ENCODE measurements around the gene AMTN.

DNA sequence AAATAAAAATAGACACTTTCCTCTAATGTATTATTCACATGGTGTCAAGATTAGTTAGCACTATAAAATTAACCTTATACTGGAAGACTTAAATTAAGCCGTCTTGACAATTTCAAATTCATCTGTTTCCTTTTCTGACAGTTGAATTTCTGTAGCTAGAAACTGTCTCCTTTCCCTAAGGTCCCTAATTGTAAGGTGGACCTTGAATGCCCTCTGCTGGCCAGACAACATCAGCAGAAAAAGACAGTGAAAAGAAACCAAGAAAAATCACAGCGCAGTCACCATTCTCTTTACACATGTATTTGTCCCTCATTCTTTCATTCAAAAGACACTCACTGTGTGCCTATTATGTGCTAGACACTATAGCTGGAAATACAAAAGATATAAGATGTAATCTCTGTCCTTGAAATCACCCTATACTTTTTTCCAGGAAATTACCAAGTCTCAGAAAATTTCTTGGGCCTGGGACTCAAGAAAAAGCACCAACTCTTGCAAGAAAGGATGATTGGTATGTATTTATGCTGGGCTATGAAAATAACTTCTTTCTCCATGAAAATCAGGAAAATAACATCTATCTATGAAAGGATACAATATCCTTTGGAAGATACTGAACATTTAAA lies 41.0 kb downstream of the AMTN start:
- TF ChIP-seq, protein P1, sequence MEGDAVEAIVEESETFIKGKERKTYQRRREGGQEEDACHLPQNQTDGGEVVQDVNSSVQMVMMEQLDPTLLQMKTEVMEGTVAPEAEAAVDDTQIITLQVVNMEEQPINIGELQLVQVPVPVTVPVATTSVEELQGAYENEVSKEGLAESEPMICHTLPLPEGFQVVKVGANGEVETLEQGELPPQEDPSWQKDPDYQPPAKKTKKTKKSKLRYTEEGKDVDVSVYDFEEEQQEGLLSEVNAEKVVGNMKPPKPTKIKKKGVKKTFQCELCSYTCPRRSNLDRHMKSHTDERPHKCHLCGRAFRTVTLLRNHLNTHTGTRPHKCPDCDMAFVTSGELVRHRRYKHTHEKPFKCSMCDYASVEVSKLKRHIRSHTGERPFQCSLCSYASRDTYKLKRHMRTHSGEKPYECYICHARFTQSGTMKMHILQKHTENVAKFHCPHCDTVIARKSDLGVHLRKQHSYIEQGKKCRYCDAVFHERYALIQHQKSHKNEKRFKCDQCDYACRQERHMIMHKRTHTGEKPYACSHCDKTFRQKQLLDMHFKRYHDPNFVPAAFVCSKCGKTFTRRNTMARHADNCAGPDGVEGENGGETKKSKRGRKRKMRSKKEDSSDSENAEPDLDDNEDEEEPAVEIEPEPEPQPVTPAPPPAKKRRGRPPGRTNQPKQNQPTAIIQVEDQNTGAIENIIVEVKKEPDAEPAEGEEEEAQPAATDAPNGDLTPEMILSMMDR (conservative IDR thresholded peaks at IDR 0.05; ENCODE audit: low read depth, low read length), result peak; percentile 96
- no peak for TF ChIP-seq EZH2 (IDR thresholded peaks at IDR 0.05; ENCODE audit: low read length, unreplicated experiment)
